HG02610 (cell line): Measurements from ENCODE around the gene ZNF133.
"Not testable (repeated sequence)": the region's sequence is repeated elsewhere in the genome, so short reads cannot be mapped to it uniquely, and the experiment has no call there.

Source experiments
- ATAC-seq: cut with Tn5 transposase; IDR thresholded peaks from one replicate; pipeline ENCODE4 v1.9.1; 2021; ENCODE audit warnings: mild to moderate bottlenecking, moderate library complexity; ENCODE audit not compliant: unreplicated experiment

Gene ZNF133

DNA sequence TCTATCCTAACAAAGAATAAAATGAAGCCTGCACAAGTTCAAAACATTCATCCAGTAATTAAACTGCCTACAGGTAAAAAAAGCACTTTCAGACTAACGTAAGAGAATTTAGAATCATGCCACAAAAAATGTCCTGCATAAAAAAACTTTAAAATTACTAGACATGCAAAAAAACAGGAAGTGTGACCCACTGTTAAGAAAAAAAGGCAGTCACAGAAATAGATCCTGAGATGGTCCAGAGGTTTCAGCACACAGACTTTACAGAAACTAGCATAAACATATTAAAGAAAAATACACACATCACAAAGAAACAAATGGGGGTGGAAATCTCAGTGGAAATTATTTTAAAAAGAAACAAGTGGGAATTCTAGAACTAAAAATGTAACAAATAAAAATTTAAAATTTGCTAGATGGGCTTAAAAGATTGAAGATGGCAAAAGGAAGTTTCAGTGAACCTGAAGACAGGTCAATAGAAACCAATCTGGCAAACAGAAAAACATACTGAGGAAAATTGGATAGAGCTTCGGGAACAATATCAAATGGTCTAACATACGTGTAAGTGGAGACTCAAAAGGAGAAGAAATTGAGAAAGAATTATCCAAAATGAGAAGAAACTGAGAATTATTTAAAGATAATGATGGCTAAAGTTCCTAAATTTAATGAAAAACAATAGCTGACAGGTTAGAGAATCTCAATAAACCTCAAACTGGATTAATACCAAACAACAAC is 3.4 kb upstream of the ZNF133 start:
- ATAC-seq, result no peak

DNA sequence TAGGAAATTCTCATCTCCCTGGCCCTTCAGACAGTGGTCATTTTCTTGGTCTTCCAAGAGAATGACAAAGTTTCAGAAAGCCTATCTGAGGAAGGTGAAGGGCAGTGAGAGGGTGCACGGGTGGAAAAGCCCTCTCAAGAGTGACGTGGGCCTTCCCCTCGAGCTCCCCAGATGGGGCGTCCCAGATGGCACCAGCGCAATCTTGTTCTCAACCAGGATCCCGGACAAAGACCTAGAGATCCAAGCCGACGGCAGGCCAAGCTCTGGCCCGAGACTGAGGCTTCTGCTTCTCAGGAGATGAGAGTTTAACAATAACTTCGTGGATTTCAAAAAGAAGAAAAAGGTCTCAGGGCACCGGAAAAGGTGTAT is 797 bp upstream of the ZNF133 start:
- ATAC-seq, result no peak

DNA sequence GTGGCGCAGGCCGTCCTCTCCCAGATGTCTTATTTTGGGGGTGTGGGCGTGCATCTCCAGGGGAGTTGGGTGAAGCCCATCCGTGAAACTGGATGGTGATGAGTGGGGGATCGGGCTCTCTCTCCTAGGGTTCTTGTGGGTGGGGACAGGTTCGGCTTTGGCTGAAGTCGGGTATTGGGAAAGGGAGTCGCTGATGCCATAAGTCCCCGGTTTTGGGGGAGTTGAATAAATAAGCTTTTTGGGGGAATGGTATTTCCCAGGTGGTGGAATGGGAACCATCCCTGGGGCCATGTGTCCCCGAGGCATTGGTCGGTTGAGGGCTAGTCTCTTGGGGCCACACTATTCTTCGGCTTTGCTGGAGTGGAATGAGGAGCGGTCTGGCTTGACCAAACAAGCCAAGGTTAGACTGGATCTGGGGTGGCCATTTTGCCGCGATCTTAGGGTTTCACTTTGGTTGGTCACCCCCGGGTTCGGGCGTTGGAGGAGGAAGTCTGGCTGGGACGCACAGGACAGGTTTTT is 481 bp downstream of the ZNF133 start:
- no peak for ATAC-seq

DNA sequence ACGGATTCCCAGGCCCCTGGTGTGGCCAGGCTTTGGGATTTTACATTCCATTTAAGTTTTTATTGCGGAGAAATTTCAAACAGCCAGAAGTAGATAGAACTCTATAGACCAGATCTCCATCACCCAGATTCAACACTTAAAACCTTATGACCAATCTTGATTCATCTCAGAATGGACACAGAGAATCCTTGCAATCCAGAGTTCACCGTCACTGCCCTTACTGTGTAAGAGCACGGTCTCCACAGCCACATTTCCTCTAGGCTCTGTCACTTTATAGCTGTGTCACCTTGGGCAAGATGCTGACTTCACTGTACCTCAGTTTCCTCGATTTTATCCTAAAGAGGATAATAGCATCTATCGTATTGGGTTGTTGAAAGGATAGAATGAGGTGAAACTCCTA is 979 bp downstream of the ZNF133 start:
- no peak for ATAC-seq

DNA sequence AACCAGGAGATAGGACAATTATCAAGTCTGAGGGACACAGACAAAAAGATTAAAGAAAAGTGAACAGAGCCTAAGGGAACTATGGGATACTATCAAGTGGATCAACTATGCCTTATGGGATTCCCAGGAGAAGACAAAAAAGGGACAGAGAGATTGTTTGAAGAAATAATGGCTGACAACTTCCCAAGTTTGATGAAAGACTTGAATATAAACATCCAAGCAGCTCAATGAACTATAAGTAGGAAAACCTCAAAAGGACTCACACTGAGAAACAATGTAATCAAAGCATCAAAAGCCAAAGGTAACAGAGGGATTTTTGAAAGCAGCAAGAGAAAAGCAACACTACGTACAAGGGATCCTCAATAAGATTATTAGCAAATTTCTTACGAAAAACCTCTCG is 11.0 kb downstream of the ZNF133 start:
- no peak for ATAC-seq

DNA sequence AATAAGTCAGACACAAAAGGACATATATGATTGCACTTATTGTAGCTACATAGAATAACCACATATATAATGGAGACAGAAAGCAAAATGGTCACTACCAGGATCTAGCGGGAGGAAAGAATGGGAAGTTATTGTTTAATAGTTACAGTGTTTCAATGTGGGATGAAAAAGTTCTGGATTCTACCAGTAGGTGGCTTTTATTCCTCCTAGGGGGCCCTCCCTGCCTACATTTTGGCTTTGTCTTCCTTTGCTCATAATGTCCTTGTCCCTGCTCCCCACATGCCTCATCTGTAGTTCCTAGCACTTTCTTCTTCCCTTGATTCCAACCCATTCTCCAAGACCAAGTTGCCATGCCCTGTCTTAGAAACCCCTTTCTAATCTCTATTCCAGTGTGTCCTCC is 16.3 kb downstream of the ZNF133 start:
- ATAC-seq, result no peak

DNA sequence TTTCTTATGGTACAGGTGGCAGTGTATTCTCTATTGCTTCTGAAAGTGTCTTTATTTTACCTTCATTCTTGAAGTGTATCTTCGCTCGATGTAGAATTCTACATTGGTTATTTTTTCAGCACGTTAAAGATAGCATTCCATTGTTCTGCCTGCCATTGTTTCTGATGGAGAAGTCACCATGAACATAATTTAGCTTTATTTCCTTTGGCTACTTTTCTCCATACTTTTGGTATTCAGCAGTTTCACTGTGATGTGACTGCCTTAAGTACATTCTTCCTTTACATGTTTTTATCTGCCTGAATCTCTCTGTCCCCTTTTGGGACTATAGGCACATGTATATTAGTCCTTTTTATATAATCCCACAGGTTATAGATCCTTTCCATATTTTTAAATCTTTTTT is 19.0 kb downstream of the ZNF133 start:
- ATAC-seq, result no peak

DNA sequence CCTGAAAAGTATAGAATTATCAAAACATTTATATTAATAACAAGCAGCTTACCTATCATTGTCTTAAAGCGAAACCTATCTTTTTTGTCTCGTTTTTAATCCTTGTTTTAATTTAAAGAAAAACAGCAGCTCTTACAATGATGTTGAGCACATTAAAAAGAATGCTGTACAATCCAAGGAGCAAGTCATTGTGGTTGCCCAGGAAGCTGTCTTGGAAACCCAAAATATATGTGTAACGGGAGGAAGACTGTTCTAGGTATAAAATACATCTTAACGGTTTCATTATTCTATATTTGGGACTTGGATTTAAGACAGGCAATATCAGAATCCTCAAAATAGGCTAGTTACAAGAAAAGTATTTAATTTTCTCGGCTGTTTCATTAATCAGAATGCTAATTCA is 21.7 kb downstream of the ZNF133 start:
- no peak for ATAC-seq

DNA sequence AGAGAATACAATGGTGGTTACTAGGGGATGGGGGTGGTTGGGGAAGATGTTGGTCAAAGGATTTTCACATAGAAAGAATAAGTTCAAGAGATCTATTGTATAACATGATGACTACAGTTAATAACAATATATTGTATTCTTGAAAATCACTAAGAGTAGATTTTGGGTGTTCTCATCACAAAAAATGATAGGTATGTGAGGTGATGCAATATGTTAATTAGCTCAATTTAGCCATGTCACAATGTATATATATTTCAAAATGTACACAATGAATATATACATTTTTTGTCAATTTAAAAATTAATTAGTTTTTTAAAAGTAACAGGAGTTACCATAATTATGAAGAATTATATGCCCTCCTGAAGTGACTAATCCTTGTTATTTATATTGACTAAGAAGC is 22.3 kb downstream of the ZNF133 start:
- no peak for ATAC-seq

DNA sequence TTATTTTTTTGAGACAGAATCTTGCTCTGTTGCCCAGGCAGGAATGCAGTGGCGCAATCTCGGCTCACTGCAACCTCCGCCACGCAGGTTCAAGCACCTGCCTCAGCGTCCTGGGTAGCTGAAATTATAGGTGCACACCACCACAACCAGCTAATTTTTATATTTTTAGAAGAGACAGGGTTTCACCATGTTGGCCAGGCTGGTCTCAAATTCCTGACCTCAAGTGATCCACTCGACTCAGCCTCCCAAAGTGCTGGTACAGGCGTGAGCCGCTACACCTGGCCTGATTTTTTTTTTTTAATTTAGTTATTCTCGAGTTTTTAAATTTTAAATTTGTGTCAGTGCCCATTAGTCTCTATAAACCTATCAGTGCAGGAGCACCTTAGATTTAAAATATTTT is 24.4 kb downstream of the ZNF133 start:
- no peak for ATAC-seq

DNA sequence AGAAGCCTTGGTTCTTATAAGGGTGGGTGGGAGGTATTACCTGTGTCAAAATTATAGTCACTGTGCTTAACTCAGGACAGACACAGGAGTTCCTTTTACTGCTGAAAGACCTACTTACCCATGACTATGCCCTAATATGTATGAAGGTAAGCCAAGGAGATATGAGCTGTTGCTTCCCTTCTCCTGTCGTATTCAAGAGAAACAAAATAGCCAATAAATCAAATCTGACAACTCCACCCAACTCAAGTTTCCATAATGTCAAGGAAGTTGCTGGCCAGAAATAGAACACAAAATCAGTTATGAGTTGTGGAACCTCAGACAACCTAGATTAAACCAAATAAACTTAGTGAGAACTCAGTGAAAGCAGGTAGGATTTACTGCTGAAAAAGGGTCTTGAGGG is 25.1 kb downstream of the ZNF133 start:
- no peak for ATAC-seq

DNA sequence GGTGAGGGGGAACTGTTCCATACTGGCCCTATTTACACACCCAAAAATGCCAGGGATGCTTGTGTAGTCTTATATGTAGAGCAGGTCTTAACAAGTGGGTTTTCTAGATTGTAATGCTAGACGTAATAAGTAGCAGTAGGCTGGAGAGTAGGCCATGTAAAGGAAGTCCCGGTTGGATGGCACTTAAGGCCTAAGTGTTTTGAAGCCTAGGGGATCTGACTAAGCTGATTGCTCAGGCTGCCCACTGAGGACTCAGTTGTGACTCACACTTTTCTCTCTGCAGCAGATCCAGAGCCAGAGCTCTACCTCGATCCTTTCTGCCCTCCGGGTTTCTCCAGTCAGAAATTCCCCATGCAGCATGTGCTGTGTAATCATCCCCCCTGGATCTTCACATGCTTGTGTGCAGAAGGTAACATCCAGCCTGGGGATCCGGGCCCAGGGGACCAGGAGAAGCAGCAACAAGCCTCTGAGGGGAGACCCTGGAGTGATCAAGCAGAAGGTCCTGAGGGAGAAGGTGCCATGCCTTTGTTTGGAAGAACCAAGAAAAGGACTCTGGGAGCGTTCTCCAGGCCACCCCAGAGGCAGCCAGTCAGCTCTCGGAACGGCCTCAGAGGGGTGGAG is 26.6 kb downstream of the ZNF133 start:
- no peak for ATAC-seq

DNA sequence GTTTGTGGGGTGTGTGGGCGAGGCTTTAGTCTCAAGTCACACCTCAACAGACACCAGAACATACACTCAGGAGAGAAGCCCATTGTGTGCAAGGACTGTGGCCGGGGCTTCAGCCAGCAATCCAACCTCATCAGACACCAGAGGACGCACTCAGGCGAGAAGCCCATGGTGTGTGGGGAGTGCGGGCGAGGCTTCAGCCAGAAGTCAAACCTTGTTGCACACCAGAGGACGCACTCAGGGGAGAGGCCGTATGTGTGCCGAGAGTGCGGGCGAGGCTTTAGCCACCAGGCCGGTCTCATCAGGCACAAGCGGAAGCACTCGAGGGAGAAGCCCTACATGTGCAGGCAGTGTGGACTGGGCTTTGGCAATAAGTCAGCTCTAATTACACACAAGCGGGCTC is 27.8 kb downstream of the ZNF133 start:
- no peak for ATAC-seq

DNA sequence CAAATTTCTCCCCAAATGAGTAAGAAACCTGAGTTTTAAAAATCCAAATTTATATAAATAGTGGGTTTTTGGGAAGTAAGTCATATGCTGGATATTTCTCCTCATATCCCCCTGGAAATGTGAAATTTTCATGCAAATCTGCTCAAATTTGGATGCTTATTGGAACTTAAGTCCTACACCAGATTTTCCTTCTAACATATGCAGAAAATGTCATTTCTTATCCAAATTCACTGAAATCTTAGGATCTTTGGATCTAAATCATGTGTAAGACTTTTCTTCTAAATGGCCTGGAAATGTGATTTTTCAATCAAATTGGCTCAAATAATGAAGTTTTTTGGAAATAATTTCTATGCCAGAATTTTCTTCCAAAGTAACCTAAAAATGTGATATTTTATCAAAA is 33.0 kb downstream of the ZNF133 start:
- ATAC-seq, result no peak

DNA sequence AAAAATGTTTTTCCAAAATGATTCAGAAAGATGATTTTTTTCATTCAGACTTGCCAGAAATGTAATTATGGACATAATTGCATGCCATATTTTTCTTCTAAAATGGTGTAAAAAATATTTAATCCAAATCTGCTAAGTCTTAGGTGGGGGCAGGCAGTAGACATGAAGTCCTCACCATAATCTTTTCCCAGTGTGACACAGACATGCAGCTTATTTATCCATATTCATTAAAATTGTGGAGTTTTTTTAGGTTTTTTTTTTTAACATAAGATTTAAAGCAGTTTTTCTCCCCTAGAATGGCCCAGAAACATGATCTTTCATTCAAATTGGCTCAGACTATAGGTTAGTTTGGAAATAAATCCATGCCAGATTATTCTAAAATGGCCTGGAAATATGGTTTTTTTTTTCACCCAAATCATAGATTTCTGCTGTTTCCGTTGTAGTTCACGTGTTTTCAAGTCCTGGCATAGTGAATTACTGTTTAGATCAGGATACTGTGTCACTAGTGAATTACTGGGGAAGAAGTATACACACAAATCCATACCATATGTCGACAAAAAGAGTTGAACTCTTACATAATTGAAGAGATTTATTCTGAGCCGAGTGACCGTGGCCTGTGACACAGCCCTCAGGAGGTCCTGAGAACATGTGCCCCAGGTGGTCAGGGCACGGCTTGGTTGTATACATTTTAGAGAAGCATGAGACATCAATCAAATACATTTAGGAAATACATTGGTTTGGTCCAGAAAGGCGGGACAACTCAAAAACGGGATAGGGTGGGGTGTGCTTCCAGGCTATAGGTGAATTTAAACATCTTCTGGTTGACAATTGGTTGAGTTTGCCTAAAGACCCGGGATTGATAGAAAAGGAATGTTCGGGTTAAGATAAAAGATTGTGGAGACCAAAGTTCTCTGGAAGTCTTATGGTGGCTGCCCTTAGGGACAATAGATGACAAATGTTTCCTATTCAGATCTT is 33.9 kb downstream of the ZNF133 start:
- no peak for ATAC-seq

DNA sequence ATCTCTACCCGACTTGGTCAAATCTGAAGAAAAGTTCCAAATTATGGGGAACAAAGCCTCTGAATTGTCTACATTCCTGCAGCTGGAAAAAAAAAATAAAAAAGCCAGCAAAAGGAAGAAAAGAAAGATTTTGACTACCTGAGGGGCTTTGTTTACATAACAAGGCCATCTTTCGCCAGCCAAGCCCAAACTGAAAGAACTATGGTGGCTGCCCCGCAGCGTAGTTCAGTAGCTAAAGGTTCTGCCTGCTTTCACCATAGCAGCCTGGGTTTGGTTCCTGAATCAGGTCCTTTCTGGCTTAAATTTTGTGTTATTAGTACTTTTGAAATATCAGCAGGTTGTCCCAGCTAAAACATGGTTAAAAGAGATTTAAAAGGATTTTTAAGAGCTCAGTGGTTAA is 35.4 kb downstream of the ZNF133 start:
- no peak for ATAC-seq

DNA sequence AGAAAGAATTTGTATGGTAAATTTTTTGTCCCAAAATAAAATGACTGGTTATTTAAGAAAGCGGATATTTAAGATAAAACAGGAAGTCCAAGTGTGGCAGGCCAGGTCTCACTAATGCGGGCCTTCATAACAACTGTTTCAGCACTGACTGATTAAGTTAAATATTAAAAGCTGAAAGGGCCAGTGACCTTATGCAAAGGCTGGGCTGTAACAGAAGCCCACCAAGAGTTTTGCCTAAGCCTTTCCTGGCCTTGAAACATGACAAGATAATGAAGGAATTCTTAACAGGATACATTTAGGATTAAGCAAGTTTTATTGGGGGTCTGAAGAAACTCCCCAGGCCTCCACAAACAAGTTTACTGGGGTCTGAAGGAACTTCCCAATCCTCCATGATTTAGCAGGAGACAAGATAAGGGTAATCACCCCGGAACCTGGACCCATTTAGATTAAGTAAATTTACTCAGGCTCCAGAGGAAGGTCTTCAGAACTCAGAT is 36.3 kb downstream of the ZNF133 start:
- ATAC-seq, result no peak

DNA sequence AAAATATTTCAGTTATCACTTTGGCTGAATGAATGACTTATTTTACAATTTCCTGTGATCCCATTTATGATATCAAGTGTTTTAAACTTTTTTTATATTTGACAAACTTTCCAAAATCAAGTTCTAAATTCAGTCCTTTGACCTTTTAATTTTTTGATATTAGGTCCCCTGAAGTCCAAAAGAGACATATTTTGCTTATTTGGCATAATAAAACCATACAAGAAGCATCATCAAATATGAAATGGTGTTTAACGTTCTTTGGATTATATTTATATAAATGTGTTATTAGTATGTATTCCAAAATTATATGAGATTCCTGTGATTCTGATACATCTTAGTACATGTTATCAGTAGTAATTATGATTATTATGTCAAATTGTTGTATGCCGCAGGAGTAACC is 38.7 kb downstream of the ZNF133 start:
- ATAC-seq, result no peak

DNA sequence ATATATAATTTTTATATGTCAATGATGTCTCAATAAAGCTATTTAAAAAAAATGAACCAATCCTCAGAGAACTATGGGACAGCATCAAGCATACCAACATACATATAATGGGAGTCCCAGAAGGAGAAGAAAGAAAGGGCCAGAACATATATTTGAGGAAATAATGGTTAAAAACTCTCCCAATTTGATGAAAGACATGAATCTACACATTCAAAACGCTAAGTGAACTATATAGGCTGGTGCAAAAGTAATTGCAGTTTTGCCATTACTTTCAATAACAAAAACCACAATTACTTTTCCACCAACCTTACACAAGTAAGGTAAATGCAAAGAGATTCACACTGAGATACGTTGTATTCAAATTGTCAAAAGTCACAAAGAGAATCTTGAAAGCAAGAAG is 43.4 kb downstream of the ZNF133 start:
- ATAC-seq, result no peak

DNA sequence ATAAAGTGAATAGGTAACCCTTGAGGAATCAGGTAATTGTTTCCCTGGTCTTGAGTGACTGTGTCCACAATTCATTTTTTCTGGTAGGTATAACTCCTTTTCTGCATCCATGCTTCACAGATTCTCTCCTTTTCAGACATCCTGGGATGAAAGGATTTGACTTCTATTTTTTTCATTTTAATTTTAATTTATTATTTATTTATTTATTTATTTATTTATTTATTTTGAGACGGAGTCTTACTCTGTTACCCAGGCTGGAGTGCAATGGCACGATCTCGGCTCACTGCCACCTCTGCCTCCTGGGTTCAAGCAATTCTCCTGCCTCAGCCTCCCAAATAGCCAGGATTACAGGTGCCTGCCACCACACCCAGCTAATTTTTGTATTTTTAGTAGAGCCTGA is 61.4 kb downstream of the ZNF133 start:
- ATAC-seq, result not testable (repeated sequence)

DNA sequence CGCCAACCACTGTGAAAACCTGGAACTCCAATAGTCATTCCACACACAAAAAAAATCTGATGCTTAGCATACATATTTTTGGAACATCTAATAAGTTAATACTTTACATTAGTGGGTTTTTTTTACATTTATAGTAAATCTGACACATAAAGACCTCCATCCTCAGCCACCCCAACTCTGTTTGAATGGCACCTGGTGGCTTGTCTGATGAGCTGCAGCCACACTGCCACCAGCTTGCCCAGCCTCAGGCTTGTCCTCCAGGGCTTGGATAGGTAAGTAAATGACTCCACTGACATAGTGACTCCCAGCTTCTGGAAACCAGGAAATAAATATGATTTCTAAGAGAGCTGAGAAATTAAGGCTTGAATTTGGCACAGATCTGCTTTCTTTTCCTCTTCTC is 71.5 kb downstream of the ZNF133 start:
- no peak for ATAC-seq
